IMR-90 (cell line): Measurements from ENCODE around the gene GARIN5A. TPM values are rescaled to one million over a fixed set of nuclear protein-coding genes. Genes with fewer than 3 reads are reported as not detected.

Experiments used
- ATAC-seq: fragments of 200-7000 bp; cut with Tn5 transposase; 2 replicates; pipeline ENCODE4 v1.9.1; 2020; ENCODE audit warnings: low read depth, mild to moderate bottlenecking, moderate library complexity
- BruUV-seq: library from RNA; stranded (reverse); fragments of 400-500 nt; replicated peaks from 2 replicates; lab custom pipeline; 2021; lab: Mats Ljungman, UMichigan
- CTCF ChIA-PET: fragments of 300-600 bp; formaldehyde crosslinking; extraction: SDS; loops from one replicate; lab custom pipeline; 2021; ENCODE audit warnings: antibody characterized with exemption; lab: Yijun Ruan, JAX
- POLR2A ChIA-PET: fragments of 300-600 bp; sonication (Branson Sonifier 250); formaldehyde crosslinking; loops from one replicate; lab custom pipeline; 2022; ENCODE audit warnings: antibody characterized with exemption; ENCODE audit not compliant: unreplicated experiment; lab: Charles Lee
- DNase-seq: peaks from one replicate; pipeline ENCODE4 v3.0.0; 2013
- H2AFZ ChIP-seq: replicated peaks from 2 replicates; pipeline ENCODE3; 2013; ENCODE audit warnings: low read length, mild to moderate bottlenecking; ENCODE audit not compliant: poor library complexity
- H2AK5ac ChIP-seq: 2 replicates; pipeline ENCODE4 v1.6.1; 2013; ENCODE audit warnings: low read depth, low read length, inconsistent platforms
- H2AK9ac ChIP-seq: replicated peaks from 2 replicates; pipeline ENCODE3; 2013; ENCODE audit warnings: mild to moderate bottlenecking, low read depth, low read length, moderate library complexity; ENCODE audit not compliant: poor library complexity
- H2BK120ac ChIP-seq: 2 replicates; pipeline ENCODE4 v1.6.1; 2013; ENCODE audit warnings: low read depth, low read length, inconsistent platforms
- H2BK15ac ChIP-seq: 3 replicates; pipeline ENCODE4 v1.6.1; 2013; ENCODE audit warnings: low read depth, low read length, inconsistent platforms
- H2BK20ac ChIP-seq: 2 replicates; pipeline ENCODE4 v1.6.1; 2013; ENCODE audit warnings: low read depth, mild to moderate bottlenecking, inconsistent platforms, low read length, moderate library complexity
- H2BK5ac ChIP-seq: 2 replicates; pipeline ENCODE4 v1.6.1; 2013; ENCODE audit warnings: mild to moderate bottlenecking, low read depth, low read length, inconsistent platforms; ENCODE audit not compliant: poor library complexity, severe bottlenecking
- H3K14ac ChIP-seq: replicated peaks from 2 replicates; pipeline ENCODE4 v1.6.1; 2013; ENCODE audit warnings: low read depth, low read length, inconsistent platforms
- H3K18ac ChIP-seq: 2 replicates; pipeline ENCODE4 v1.6.1; 2013; ENCODE audit warnings: low read depth, low read length, control low read depth
- H3K23ac ChIP-seq: 2 replicates; pipeline ENCODE4 v1.6.1; 2013; ENCODE audit warnings: low read depth, low read length, inconsistent platforms
- H3K27ac ChIP-seq: 2 replicates; pipeline ENCODE4 v1.5.1; 2013; ENCODE audit warnings: mild to moderate bottlenecking, control low read depth, low read length; ENCODE audit not compliant: insufficient read depth
- H3K27me3 ChIP-seq: 2 replicates; pipeline ENCODE4 v1.6.1; 2013; ENCODE audit warnings: low read length; ENCODE audit not compliant: control insufficient read depth, insufficient read depth
- H3K36me3 ChIP-seq: 2 replicates; pipeline ENCODE4 v1.6.1; 2013; ENCODE audit warnings: low read length, mixed read lengths; ENCODE audit not compliant: control insufficient read depth, insufficient read depth
- H3K4ac ChIP-seq: 2 replicates; pipeline ENCODE4 v1.6.1; 2013; ENCODE audit warnings: low read depth, low read length, inconsistent platforms
- H3K4me1 ChIP-seq: 2 replicates; pipeline ENCODE4 v1.6.1; 2013; ENCODE audit warnings: low read length, mixed read lengths; ENCODE audit not compliant: control insufficient read depth, insufficient read depth
- H3K4me2 ChIP-seq: 2 replicates; pipeline ENCODE4 v1.6.1; 2013; ENCODE audit warnings: low read depth, mild to moderate bottlenecking, control low read depth, low read length, moderate library complexity
- H3K4me3 ChIP-seq: 2 replicates; pipeline ENCODE4 v1.5.1; 2013; ENCODE audit warnings: low read depth, mild to moderate bottlenecking, control low read depth, low read length, moderate library complexity; ENCODE audit not compliant: insufficient read depth
- H3K56ac ChIP-seq: 2 replicates; pipeline ENCODE4 v1.6.1; 2013; ENCODE audit warnings: low read length, inconsistent platforms; ENCODE audit not compliant: insufficient read depth; ENCODE audit errors: extremely low read depth
- H3K79me1 ChIP-seq, 2 experiments: 2 replicates each; pipeline ENCODE4 v1.6.1; 2013; ENCODE audit warnings: low read length in 2 of 2, inconsistent platforms in 1 of 2, low read depth in 1 of 2
- H3K9ac ChIP-seq: 2 replicates; pipeline ENCODE4 v1.6.1; 2013; ENCODE audit warnings: low read depth, low read length, control low read depth
- H3K9me1 ChIP-seq: 2 replicates; pipeline ENCODE4 v1.6.1; 2013; ENCODE audit warnings: low read length, inconsistent platforms; ENCODE audit not compliant: insufficient read depth
- H3K9me3 ChIP-seq: 2 replicates; pipeline ENCODE4 v1.6.1; 2013; ENCODE audit warnings: low read length; ENCODE audit not compliant: control insufficient read depth, insufficient read depth
- H4K20me1 ChIP-seq: 2 replicates; pipeline ENCODE4 v1.6.1; 2013; ENCODE audit warnings: low read length, inconsistent platforms; ENCODE audit not compliant: insufficient read depth
- H4K5ac ChIP-seq: 2 replicates; pipeline ENCODE4 v1.6.1; 2013; ENCODE audit warnings: mild to moderate bottlenecking, low read depth, low read length, control low read depth
- H4K8ac ChIP-seq, 2 experiments: 2 replicates each; pipeline ENCODE4 v1.6.1; 2013; ENCODE audit warnings: low read depth in 2 of 2, low read length in 2 of 2, control low read depth in 1 of 2, inconsistent platforms in 1 of 2
- H4K91ac ChIP-seq: 2 replicates; pipeline ENCODE4 v1.6.1; 2013; ENCODE audit warnings: low read depth, low read length, inconsistent platforms; ENCODE audit not compliant: insufficient read depth
- CEBPB ChIP-seq: IDR thresholded peaks from 2 replicates; pipeline ENCODE4 v1.6.1; 2012; ENCODE audit warnings: low read depth, low read length, improper control_type of control experiment
- CTCF ChIP-seq: conservative IDR thresholded peaks from 2 replicates; pipeline ENCODE4 v1.5.1; 2012; ENCODE audit warnings: mild to moderate bottlenecking, low read depth, low read length, improper control_type of control experiment
- MXI1 ChIP-seq: IDR thresholded peaks from 2 replicates; pipeline ENCODE4 v1.6.1; 2012; ENCODE audit warnings: low read depth, mild to moderate bottlenecking, low read length, moderate library complexity, borderline replicate concordance
- NFE2L2 ChIP-seq: fragments of 150-350 bp; IDR thresholded peaks from 2 replicates; pipeline ENCODE4 v1.6.1; 2016; ENCODE audit warnings: low read depth, mild to moderate bottlenecking, low read length
- POLR2A ChIP-seq: IDR thresholded peaks from 2 replicates; pipeline ENCODE4 v1.6.1; 2012; ENCODE audit warnings: mild to moderate bottlenecking, low read depth, low read length
- RAD21 ChIP-seq: IDR thresholded peaks from 2 replicates; pipeline ENCODE4 v1.6.1; 2012; ENCODE audit warnings: low read length, improper control_type of control experiment
- USF2 ChIP-seq: fragments of 150-350 bp; IDR thresholded peaks from 2 replicates; pipeline ENCODE4 v1.6.1; 2017; ENCODE audit warnings: mild to moderate bottlenecking, antibody characterized with exemption, low read length, low read depth
- WGBS, 2 experiments: methylation state at CpG; one replicate each; pipeline versions ENCODE4 v1.1.5 to v1.1.7; 2013; ENCODE audit warnings: missing lambda C conversion rate in 2 of 2; ENCODE audit not compliant: insufficient read length in 1 of 2; ENCODE audit errors: extremely low coverage in 2 of 2; 5-methylcytosine and 5-hydroxymethylcytosine counted together
- dilution Hi-C: fragments of 300-500 bp; cut with HindIII; formaldehyde crosslinking; loops from one replicate; pipeline ENCODE4 v1.14.3; 2018; ENCODE audit warnings: low sequenced_read_pairs; ENCODE audit not compliant: unreplicated experiment
- in situ Hi-C: fragments of 300-500 bp; cut with MboI; formaldehyde crosslinking; loops from 3 replicates; pipeline ENCODE4 v1.14.3; 2019; ENCODE audit warnings: low sequenced_read_pairs, inconsistent platforms, mixed read lengths
- intact Hi-C: fragments of 100-400 bp; cut with micrococcal nuclease; formaldehyde crosslinking; loops from 2 replicates; pipeline ENCODE4 v1.10.0; 2022
- polyA plus RNA-seq, 3 experiments: library from polyadenylated mRNA; depleted of rRNA; stranded (reverse); fragments of >200 nt; gene quantifications; 2 replicates each; pipeline ENCODE4 v1.2.3, GENCODE V29; 2012; ENCODE audit warnings: low replicate concordance in 1 of 3
- total RNA-seq: library from RNA; depleted of rRNA; stranded (reverse); fragments of >200 nt; gene quantifications from 2 replicates; pipeline ENCODE4 v1.2.3, GENCODE V29; 2012

The GARIN5A gene
- total and polyA plus RNA-seq, 2 of the 4 experiments (the other 2 are of a cell fraction), result 0.53 TPM; not detected in 1

- Histone ChIP-seq H2AFZ (peak overlapping the region; percentile 91), H3K79me1 (no peaks in the 10 kb centered on the region), H3K56ac (no peak overlapping the region), H3K36me3 (no peaks in the 10 kb centered on the region), H2AK9ac (peak overlapping the region; percentile 72), H3K9ac (no peak overlapping the region), H4K20me1 (no peaks in the 10 kb centered on the region), H3K4ac (no peak overlapping the region), H2BK20ac (no peak overlapping the region), H3K27me3 (peaks cover 26% of the 10 kb centered on the region), H4K8ac (0 out of 4 replicates have a peak overlapping the region, but pooled peaks of 1 of the 2 experiments have one; percentile 29), H3K4me1 (0 out of 2 replicates have a peak, but pooled peaks cover 3% of the 10 kb centered on the region), H3K14ac (no peak overlapping the region), H3K4me3 (no peak overlapping the region), H3K4me2 (peak overlapping the region; percentile 58), H3K23ac (no peak overlapping the region), H2BK15ac (no peak overlapping the region), H2BK5ac (no peak overlapping the region), H3K9me1 (no peaks in the 10 kb centered on the region), H4K5ac (no peak overlapping the region), H4K91ac (no peak overlapping the region), H2AK5ac (no peak overlapping the region), H3K18ac (no peak overlapping the region), H3K27ac (no peak overlapping the region), H3K9me3 (no peaks in the 10 kb centered on the region), H2BK120ac (no peak overlapping the region)
- intact Hi-C loops, result no loop called here
- no TSS peak for BruUV-seq
- in situ Hi-C loops, result no loop called here
- DNase-seq (peak; percentile 69), ATAC-seq (peak; percentile 56)
- ChIA-PET POLR2A (no interaction called here), CTCF (no interaction called here)
- TF ChIP-seq RAD21 (no peak), NFE2L2 (no peak), USF2 (no peak), CEBPB (no peak), POLR2A (no peak), MXI1 (peak; percentile 22; the same call in 1 of the 2 replicates), CTCF (no peak)
- dilution Hi-C loops, result no loop called here
- 7% methylated on average over 18 of the region's 38 CpGs; no CpG with 5 or more reads in 1 of the 2 experiments for WGBS, 2 experiments
Measured at GRCh38 chr19:50427997-50428425, 48.6 kb downstream of the GARIN5A start.
